HEK293 (cell line): ENCODE data around the gene KCNIP2.

ENCODE experiments used
- CTCF ChIA-PET: fragments of 350-600 bp; formaldehyde crosslinking; extraction: SDS; loops from one replicate; lab custom pipeline; 2021; ENCODE audit warnings: antibody characterized with exemption; lab: Yijun Ruan, JAX
- POLR2A ChIA-PET: fragments of 300-600 bp; formaldehyde crosslinking; extraction: SDS; loops from one replicate; lab custom pipeline; 2020; ENCODE audit warnings: antibody characterized with exemption, inconsistent platforms; lab: Yijun Ruan, JAX
- H3K27ac ChIP-seq: fragments of 200-500 bp; sonication (Bioruptor generic); 2 replicates; pipeline ENCODE4 v1.5.1; 2014; ENCODE audit warnings: low read depth, low read length, control low read depth, inconsistent platforms; ENCODE audit errors: extremely low read depth
- H3K36me3 ChIP-seq, 2 experiments: fragments of 200-500 bp in 1 of 2; sonication (Bioruptor generic) in 1 of 2; 1 replicate in 1 of 2; 2 replicates in 1 of 2; pipeline ENCODE4 v1.5.1; 2014 to 2017; ENCODE audit warnings: inconsistent platforms in 2 of 2, low read length in 2 of 2; ENCODE audit not compliant: control insufficient read depth in 2 of 2, insufficient read depth in 1 of 2
- H3K4me1 ChIP-seq: fragments of 200-500 bp; sonication (Bioruptor generic); 2 replicates; pipeline ENCODE4 v1.5.1; 2014; ENCODE audit warnings: mild to moderate bottlenecking, low read length, inconsistent platforms; ENCODE audit not compliant: control insufficient read depth, insufficient read depth
- H3K4me3 ChIP-seq: 2 replicates; pipeline ENCODE4 v1.5.1; 2011; ENCODE audit warnings: low read depth, mild to moderate bottlenecking, control low read depth, low read length, moderate library complexity
- H3K9me3 ChIP-seq: fragments of 200-500 bp; sonication (Bioruptor generic); 2 replicates; pipeline ENCODE4 v1.5.1; 2014; ENCODE audit warnings: low read depth, low read length, inconsistent platforms; ENCODE audit not compliant: control insufficient read depth, insufficient read depth
- EGR2 ChIP-seq: fragments of 450-650 bp; formaldehyde crosslinking; IDR thresholded peaks from 2 replicates; pipeline ENCODE4 v1.5.1; 2016; ENCODE audit warnings: low read depth, missing biosample characterization, missing genetic modification characterization
- KLF16 ChIP-seq: fragments of 450-650 bp; formaldehyde crosslinking; IDR thresholded peaks from 2 replicates; pipeline ENCODE4 v1.5.1; 2017; ENCODE audit warnings: missing biosample characterization, missing genetic modification characterization
- PRDM1 ChIP-seq: fragments of 450-650 bp; formaldehyde crosslinking; IDR thresholded peaks from 2 replicates; pipeline ENCODE4; 2016; ENCODE audit warnings: missing biosample characterization, missing genetic modification characterization
- SP2 ChIP-seq: fragments of 450-650 bp; formaldehyde crosslinking; IDR thresholded peaks from 2 replicates; pipeline ENCODE4 v1.5.1; 2016; ENCODE audit warnings: missing biosample characterization, missing genetic modification characterization
- ZFHX2 ChIP-seq: fragments of 450-650 bp; formaldehyde crosslinking; conservative IDR thresholded peaks from 2 replicates; pipeline ENCODE4 v1.5.1; 2016; ENCODE audit warnings: missing biosample characterization, missing genetic modification characterization
- ZFP3 ChIP-seq: fragments of 450-650 bp; formaldehyde crosslinking; IDR thresholded peaks from 2 replicates; pipeline ENCODE4 v1.5.1; 2016; ENCODE audit warnings: low read depth, missing biosample characterization, missing genetic modification characterization
- ZNF132 ChIP-seq: fragments of 450-650 bp; formaldehyde crosslinking; IDR thresholded peaks from 2 replicates; pipeline ENCODE4 v1.5.1; 2017; ENCODE audit warnings: missing biosample characterization, missing genetic modification characterization, borderline replicate concordance
- ZNF214 ChIP-seq: fragments of 450-650 bp; formaldehyde crosslinking; IDR thresholded peaks from 2 replicates; pipeline ENCODE4 v1.5.1; 2017; ENCODE audit warnings: missing biosample characterization, mild to moderate bottlenecking, missing genetic modification characterization, borderline replicate concordance
- ZNF221 ChIP-seq: fragments of 450-650 bp; formaldehyde crosslinking; IDR thresholded peaks from 2 replicates; pipeline ENCODE4 v1.5.1; 2017; ENCODE audit warnings: missing biosample characterization, missing genetic modification characterization, borderline replicate concordance
- ZNF510 ChIP-seq: fragments of 450-650 bp; formaldehyde crosslinking; IDR thresholded peaks from 2 replicates; pipeline ENCODE4 v1.5.1; 2018; ENCODE audit warnings: mild to moderate bottlenecking, missing genetic modification characterization, missing biosample characterization; ENCODE audit not compliant: insufficient replicate concordance
- ZNF548 ChIP-seq: fragments of 450-650 bp; formaldehyde crosslinking; IDR thresholded peaks from 2 replicates; pipeline ENCODE4 v1.5.1; 2016; ENCODE audit warnings: missing biosample characterization, missing genetic modification characterization
- ZNF629 ChIP-seq: fragments of 450-650 bp; formaldehyde crosslinking; IDR thresholded peaks from 2 replicates; pipeline ENCODE4 v1.5.1; 2017; ENCODE audit warnings: missing biosample characterization, missing genetic modification characterization
- ZNF670 ChIP-seq: fragments of 450-650 bp; formaldehyde crosslinking; IDR thresholded peaks from 2 replicates; pipeline ENCODE4 v1.5.1; 2016; ENCODE audit warnings: missing biosample characterization, missing genetic modification characterization, low read depth
- ZNF76 ChIP-seq: fragments of 450-650 bp; formaldehyde crosslinking; IDR thresholded peaks from 2 replicates; pipeline ENCODE4; 2016; ENCODE audit warnings: low read depth, missing biosample characterization, missing genetic modification characterization, borderline replicate concordance
- TF ChIP-seq, protein P1 (sequence below): fragments of 450-650 bp; formaldehyde crosslinking; IDR thresholded peaks from 2 replicates; pipeline ENCODE4 v1.5.1; 2017; ENCODE audit warnings: missing biosample characterization, missing genetic modification characterization
- TF ChIP-seq, protein P2 (sequence below): fragments of 450-650 bp; formaldehyde crosslinking; conservative IDR thresholded peaks from 2 replicates; pipeline ENCODE4 v1.5.1; 2016; ENCODE audit warnings: low read depth, missing biosample characterization, missing genetic modification characterization
- TF ChIP-seq, protein P3 (sequence below): fragments of 450-650 bp; formaldehyde crosslinking; IDR thresholded peaks from 2 replicates; pipeline ENCODE4 v1.5.1; 2016; ENCODE audit warnings: missing biosample characterization, missing genetic modification characterization
- TF ChIP-seq, protein P4 (sequence below): fragments of 450-650 bp; formaldehyde crosslinking; IDR thresholded peaks from 2 replicates; pipeline ENCODE4 v1.5.1; 2016; ENCODE audit warnings: missing biosample characterization, missing genetic modification characterization

The KCNIP2 gene

DNA sequence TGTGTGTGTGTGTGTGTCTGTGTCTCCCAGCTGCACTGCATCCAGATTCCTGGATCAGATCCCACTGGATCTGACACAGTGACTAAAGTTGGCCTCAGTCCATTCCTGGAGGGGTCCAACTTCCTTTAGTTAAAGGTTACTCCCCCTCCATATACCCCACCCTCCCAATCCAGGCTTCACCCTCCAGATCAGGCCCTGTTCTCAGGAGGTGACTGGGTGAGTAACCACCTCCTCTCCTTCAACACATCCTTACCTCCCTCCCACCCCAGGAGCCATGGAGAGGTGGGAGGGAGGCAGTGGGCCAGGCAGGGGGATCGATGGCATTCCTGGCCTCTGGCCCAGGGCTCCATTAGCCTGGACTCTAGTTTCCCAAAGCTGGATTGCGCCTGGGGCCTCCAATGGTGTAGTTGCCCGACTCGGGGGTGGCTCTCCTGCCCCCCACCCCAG is 11.3 kb downstream of the KCNIP2 start:
- Histone ChIP-seq H3K27ac (no peak overlapping the region), H3K36me3 (peaks cover 0 to 10% of the 10 kb centered on the region in 2 experiments; a peak in 1 of 3 replicates), H3K4me1 (peaks cover 7% of the 10 kb centered on the region), H3K4me3 (no peak overlapping the region), H3K9me3 (no peaks in the 10 kb centered on the region)
- ChIA-PET CTCF (interaction anchor here (0.7 to 1.1 kb wide), 2 partner anchors 178 to 239 kb away, joined by 3 read pairs; no protein-coding TSS in a partner anchor), POLR2A (interaction anchor here (0.6 kb wide), 1 partner anchor 263 kb away, joined by 3 read pairs; no protein-coding TSS in a partner anchor)
- TF ChIP-seq SP2 (tag by site-specific recombination), result peak; percentile 27; the same call in 1 of the 2 replicates
- TF ChIP-seq, protein P1, sequence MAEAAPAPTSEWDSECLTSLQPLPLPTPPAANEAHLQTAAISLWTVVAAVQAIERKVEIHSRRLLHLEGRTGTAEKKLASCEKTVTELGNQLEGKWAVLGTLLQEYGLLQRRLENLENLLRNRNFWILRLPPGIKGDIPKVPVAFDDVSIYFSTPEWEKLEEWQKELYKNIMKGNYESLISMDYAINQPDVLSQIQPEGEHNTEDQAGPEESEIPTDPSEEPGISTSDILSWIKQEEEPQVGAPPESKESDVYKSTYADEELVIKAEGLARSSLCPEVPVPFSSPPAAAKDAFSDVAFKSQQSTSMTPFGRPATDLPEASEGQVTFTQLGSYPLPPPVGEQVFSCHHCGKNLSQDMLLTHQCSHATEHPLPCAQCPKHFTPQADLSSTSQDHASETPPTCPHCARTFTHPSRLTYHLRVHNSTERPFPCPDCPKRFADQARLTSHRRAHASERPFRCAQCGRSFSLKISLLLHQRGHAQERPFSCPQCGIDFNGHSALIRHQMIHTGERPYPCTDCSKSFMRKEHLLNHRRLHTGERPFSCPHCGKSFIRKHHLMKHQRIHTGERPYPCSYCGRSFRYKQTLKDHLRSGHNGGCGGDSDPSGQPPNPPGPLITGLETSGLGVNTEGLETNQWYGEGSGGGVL (tag by site-specific recombination), result peak; percentile 86
- TF ChIP-seq ZFP3 (tag by site-specific recombination), result no peak
- TF ChIP-seq ZFHX2, result peak; percentile 88
- no peak for TF ChIP-seq ZNF76
- TF ChIP-seq EGR2, result peak; percentile 79
- no peak for TF ChIP-seq ZNF214 (tag by site-specific recombination)

DNA sequence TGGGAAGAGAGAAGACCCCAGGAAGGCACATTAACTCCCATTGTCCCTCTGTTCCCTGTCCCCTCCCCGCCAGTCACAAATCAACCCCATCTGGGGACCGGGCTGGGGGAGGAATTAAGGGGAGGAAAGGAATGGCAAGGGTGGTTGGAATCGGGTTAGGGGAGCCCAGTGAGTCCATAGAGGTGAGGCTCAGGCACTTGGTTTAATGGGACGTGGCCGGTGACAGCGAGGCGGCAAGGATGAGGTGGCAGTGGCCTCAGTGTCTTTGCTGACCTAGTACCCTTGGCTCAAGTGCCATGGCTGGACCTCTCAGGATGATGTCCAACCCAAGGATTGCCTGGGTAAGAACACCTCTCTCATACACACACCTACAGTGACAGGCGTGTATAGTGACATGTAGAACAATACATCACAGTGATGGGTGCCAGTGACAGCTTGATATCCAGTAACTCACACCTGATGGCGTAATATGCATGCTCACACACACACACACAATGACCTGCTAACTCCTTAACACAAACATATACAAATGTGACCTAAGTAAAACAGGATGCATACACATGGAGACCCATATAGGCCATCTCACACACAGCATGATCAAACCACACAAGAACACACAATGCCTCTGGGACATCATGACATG is 12.3 kb downstream of the KCNIP2 start:
- peak overlapping the region; percentile 47 for H3K4me3 ChIP-seq
- ChIA-PET CTCF (interaction anchor here (1.4 kb wide), 1 partner anchor 242 kb away, joined by 5 read pairs; no protein-coding TSS in a partner anchor), POLR2A (no interaction called here)
- H3K9me3 ChIP-seq, result no peaks in the 10 kb centered on the region
- TF ChIP-seq, protein P2, sequence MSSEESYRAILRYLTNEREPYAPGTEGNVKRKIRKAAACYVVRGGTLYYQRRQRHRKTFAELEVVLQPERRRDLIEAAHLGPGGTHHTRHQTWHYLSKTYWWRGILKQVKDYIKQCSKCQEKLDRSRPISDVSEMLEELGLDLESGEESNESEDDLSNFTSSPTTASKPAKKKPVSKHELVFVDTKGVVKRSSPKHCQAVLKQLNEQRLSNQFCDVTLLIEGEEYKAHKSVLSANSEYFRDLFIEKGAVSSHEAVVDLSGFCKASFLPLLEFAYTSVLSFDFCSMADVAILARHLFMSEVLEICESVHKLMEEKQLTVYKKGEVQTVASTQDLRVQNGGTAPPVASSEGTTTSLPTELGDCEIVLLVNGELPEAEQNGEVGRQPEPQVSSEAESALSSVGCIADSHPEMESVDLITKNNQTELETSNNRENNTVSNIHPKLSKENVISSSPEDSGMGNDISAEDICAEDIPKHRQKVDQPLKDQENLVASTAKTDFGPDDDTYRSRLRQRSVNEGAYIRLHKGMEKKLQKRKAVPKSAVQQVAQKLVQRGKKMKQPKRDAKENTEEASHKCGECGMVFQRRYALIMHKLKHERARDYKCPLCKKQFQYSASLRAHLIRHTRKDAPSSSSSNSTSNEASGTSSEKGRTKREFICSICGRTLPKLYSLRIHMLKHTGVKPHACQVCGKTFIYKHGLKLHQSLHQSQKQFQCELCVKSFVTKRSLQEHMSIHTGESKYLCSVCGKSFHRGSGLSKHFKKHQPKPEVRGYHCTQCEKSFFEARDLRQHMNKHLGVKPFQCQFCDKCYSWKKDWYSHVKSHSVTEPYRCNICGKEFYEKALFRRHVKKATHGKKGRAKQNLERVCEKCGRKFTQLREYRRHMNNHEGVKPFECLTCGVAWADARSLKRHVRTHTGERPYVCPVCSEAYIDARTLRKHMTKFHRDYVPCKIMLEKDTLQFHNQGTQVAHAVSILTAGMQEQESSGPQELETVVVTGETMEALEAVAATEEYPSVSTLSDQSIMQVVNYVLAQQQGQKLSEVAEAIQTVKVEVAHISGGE (tag by site-specific recombination), result peak; percentile 0; the same call in 1 of the 2 replicates
- no peak for TF ChIP-seq ZNF132 (tag by site-specific recombination)
- peak overlapping the region; percentile 69; the same call in 1 of the 2 replicates for H3K27ac ChIP-seq
- peaks cover 7% of the 10 kb centered on the region for H3K4me1 ChIP-seq
- peaks cover 0 to 12% of the 10 kb centered on the region in 2 experiments; a peak in 1 of 3 replicates for H3K36me3 ChIP-seq

DNA sequence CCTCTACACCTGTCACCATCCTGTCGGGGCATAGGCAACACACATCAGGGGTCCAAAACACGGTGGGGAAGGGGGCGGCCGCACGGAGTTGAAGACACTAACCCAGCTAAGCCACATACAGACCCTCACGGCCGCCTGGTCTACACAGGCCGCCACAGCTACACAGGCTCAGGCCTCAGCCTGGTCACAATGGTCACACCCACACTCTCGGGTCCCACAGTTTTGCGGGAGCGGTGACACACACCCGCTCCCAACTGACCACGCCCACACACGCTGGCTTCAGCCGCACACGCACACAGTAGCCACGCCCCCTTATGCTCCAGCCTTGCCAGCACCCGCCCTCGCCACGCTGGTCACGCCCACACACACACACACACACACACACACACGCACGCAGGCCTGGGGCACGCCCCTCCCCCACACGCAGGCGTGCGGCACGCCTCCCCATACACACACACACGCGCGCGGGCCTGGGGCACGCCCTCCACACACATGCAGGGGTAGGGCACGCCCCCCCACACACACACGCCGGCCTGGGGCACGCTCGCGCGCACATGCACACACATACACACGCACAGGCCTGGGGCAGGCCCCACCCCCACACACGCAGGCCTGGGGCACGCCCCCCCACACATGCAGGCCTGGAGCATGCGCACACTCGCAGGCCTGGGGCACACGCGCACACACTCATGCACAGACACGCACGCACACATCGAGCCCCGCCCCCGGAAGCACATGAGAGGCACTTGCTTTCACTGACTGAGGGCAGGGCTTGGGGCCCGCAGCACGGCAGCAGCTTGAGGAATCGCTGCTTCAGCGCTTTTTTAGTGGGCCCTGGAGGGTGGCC is 13.1 kb downstream of the KCNIP2 start:
- ChIA-PET CTCF (interaction anchor here (1.4 kb wide), 1 partner anchor 243 kb away, joined by 5 read pairs; no protein-coding TSS in a partner anchor), POLR2A (interaction anchor here (0.6 to 1.3 kb wide), 2 partner anchors 12 to 322 kb away, joined by 3 to 5 read pairs; partner anchors contain the start of gene OGA)
- H3K9me3 ChIP-seq, result no peaks in the 10 kb centered on the region
- peak overlapping the region; percentile 69; the same call in 1 of the 2 replicates for H3K27ac ChIP-seq
- H3K36me3 ChIP-seq, result peaks cover 0 to 12% of the 10 kb centered on the region in 2 experiments; a peak in 1 of 3 replicates
- H3K4me1 ChIP-seq, result peaks cover 7% of the 10 kb centered on the region
- H3K4me3 ChIP-seq, result peak overlapping the region; percentile 47
- TF ChIP-seq PRDM1 (0 out of 2 replicates have a peak, but pooled peaks have one; percentile 44), KLF16 (tag by site-specific recombination) (peak; percentile 100), ZNF221 (tag by site-specific recombination) (no peak), ZNF510 (tag by site-specific recombination) (no peak), ZNF548 (tag by site-specific recombination) (no peak), ZNF629 (peak; percentile 70), ZNF670 (tag by site-specific recombination) (0 out of 2 replicates have a peak, but pooled peaks have one; percentile 50)
- TF ChIP-seq, protein P3, sequence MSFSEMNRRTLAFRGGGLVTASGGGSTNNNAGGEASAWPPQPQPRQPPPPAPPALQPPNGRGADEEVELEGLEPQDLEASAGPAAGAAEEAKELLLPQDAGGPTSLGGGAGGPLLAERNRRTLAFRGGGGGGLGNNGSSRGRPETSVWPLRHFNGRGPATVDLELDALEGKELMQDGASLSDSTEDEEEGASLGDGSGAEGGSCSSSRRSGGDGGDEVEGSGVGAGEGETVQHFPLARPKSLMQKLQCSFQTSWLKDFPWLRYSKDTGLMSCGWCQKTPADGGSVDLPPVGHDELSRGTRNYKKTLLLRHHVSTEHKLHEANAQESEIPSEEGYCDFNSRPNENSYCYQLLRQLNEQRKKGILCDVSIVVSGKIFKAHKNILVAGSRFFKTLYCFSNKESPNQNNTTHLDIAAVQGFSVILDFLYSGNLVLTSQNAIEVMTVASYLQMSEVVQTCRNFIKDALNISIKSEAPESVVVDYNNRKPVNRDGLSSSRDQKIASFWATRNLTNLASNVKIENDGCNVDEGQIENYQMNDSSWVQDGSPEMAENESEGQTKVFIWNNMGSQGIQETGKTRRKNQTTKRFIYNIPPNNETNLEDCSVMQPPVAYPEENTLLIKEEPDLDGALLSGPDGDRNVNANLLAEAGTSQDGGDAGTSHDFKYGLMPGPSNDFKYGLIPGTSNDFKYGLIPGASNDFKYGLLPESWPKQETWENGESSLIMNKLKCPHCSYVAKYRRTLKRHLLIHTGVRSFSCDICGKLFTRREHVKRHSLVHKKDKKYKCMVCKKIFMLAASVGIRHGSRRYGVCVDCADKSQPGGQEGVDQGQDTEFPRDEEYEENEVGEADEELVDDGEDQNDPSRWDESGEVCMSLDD (tag by site-specific recombination), result peak; percentile 99
- TF ChIP-seq, protein P4, sequence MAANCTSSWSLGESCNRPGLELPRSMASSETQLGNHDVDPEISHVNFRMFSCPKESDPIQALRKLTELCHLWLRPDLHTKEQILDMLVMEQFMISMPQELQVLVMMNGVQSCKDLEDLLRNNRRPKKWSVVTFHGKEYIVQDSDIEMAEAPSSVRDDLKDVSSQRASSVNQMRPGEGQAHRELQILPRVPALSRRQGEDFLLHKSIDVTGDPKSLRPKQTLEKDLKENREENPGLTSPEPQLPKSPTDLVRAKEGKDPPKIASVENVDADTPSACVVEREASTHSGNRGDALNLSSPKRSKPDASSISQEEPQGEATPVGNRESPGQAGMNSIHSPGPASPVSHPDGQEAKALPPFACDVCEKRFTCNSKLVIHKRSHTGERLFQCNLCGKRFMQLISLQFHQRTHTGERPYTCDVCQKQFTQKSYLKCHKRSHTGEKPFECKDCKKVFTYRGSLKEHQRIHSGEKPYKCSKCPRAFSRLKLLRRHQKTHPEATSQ, result peak; percentile 94; the same call in 1 of the 2 replicates
